ENCODE measurements around the gene ARHGAP23. TPM values are rescaled to one million over a fixed set of nuclear protein-coding genes. Genes with fewer than 3 reads are reported as not detected.

Gene ARHGAP23
- total RNA-seq, 1 experiment from 2014 or later: 140 TPM

GRCh38 chr17:38535886-38536285, 107.6 kb downstream of the ARHGAP23 start:
- Mint-ChIP-seq H3K36me3 (ENCODE audit: insufficient read depth, unreplicated experiment) (peaks cover 16% of the 10 kb centered on the region), H3K4me3 (ENCODE audit: low read depth, unreplicated experiment) (no peak overlapping the region), H3K27ac (ENCODE audit: unreplicated experiment) (no peak overlapping the region), H3K9me3 (ENCODE audit: low read depth, unreplicated experiment) (no peaks in the 10 kb centered on the region), H3K27me3 (ENCODE audit: unreplicated experiment) (peaks cover 75% of the 10 kb centered on the region), H3K4me1 (ENCODE audit: low read depth, unreplicated experiment) (no peaks in the 10 kb centered on the region)
- BruUV-seq (replicated peaks): no TSS peak
- no peak for TF ChIP-seq CTCF (IDR thresholded peaks at IDR 0.05; ENCODE audit: unreplicated experiment)
- no peak for DNase-seq
- CTCF ChIA-PET: interaction anchor here (0.6 to 4.0 kb wide), 3 partner anchors 23 to 112 kb away, joined by 3 to 37 read pairs (median 8); no protein-coding TSS in a partner anchor
- intact Hi-C loops (cut with micrococcal nuclease; ENCODE audit: unreplicated experiment): loop anchor here (5.0 kb wide), 1 partner anchor 44 kb away; no protein-coding TSS in a partner anchor

- Mint-ChIP-seq H3K27ac (ENCODE audit: unreplicated experiment) (no peak overlapping the region), H3K4me1 (ENCODE audit: low read depth, unreplicated experiment) (no peaks in the 10 kb centered on the region), H3K4me3 (ENCODE audit: low read depth, unreplicated experiment) (no peak overlapping the region), H3K9me3 (ENCODE audit: low read depth, unreplicated experiment) (no peaks in the 10 kb centered on the region), H3K36me3 (ENCODE audit: insufficient read depth, unreplicated experiment) (peaks cover 15% of the 10 kb centered on the region), H3K27me3 (ENCODE audit: unreplicated experiment) (peaks cover 75% of the 10 kb centered on the region)
- DNase-seq: no peak
- BruUV-seq (replicated peaks): no TSS peak
- CTCF ChIA-PET: interaction anchor here (1.0 to 4.0 kb wide), 10 partner anchors 9 to 128 kb away, joined by 3 to 37 read pairs (median 7); no protein-coding TSS in a partner anchor
- intact Hi-C loops (cut with micrococcal nuclease; ENCODE audit: unreplicated experiment): loop anchor here (5.0 kb wide), 1 partner anchor 44 kb away; no protein-coding TSS in a partner anchor
- TF ChIP-seq CTCF (IDR thresholded peaks at IDR 0.05; ENCODE audit: unreplicated experiment): no peak
Measured at GRCh38 chr17:38536661-38537060, 108.4 kb downstream of the ARHGAP23 start.

GRCh38 chr17:38538906-38539305, 110.6 kb downstream of the ARHGAP23 start:
- Mint-ChIP-seq H3K4me3 (ENCODE audit: low read depth, unreplicated experiment) (no peak overlapping the region), H3K27me3 (ENCODE audit: unreplicated experiment) (peaks cover 75% of the 10 kb centered on the region), H3K9me3 (ENCODE audit: low read depth, unreplicated experiment) (no peaks in the 10 kb centered on the region), H3K27ac (ENCODE audit: unreplicated experiment) (no peak overlapping the region), H3K36me3 (ENCODE audit: insufficient read depth, unreplicated experiment) (peaks cover 6% of the 10 kb centered on the region), H3K4me1 (ENCODE audit: low read depth, unreplicated experiment) (no peaks in the 10 kb centered on the region)
- no peak for DNase-seq
- no TSS peak for BruUV-seq (replicated peaks)
- CTCF ChIA-PET: interaction anchor here (3.0 kb wide), 1 partner anchor 20 kb away, joined by 16 read pairs; no protein-coding TSS in a partner anchor
- TF ChIP-seq CTCF (IDR thresholded peaks at IDR 0.05; ENCODE audit: unreplicated experiment): no peak
- intact Hi-C loops (cut with micrococcal nuclease; ENCODE audit: unreplicated experiment): loop anchor here (5.0 kb wide), 1 partner anchor 47 kb away; no protein-coding TSS in a partner anchor

- H3K27ac Mint-ChIP-seq (ENCODE audit: unreplicated experiment): no peak overlapping the region
- H3K4me1 Mint-ChIP-seq (ENCODE audit: low read depth, unreplicated experiment): no peaks in the 10 kb centered on the region
- no peak overlapping the region for H3K4me3 Mint-ChIP-seq (ENCODE audit: low read depth, unreplicated experiment)
- intact Hi-C loops (cut with micrococcal nuclease; ENCODE audit: unreplicated experiment): loop anchor here (5.0 kb wide), 1 partner anchor 47 kb away; no protein-coding TSS in a partner anchor
- BruUV-seq (replicated peaks): no TSS peak
- CTCF ChIA-PET: interaction anchor here (1.1 to 3.0 kb wide), 4 partner anchors 9 to 124 kb away, joined by 4 to 16 read pairs (median 6); no protein-coding TSS in a partner anchor
- peaks cover 75% of the 10 kb centered on the region for H3K27me3 Mint-ChIP-seq (ENCODE audit: unreplicated experiment)
- no peaks in the 10 kb centered on the region for H3K9me3 Mint-ChIP-seq (ENCODE audit: low read depth, unreplicated experiment)
- peaks cover 6% of the 10 kb centered on the region for H3K36me3 Mint-ChIP-seq (ENCODE audit: insufficient read depth, unreplicated experiment)
- DNase-seq: no peak
- no peak for TF ChIP-seq CTCF (IDR thresholded peaks at IDR 0.05; ENCODE audit: unreplicated experiment)
Measured at GRCh38 chr17:38539386-38539785, 111.1 kb downstream of the ARHGAP23 start.

Data from Calu3 (cell line).